SK-N-SH treated with all-trans-retinoic acid at 6 μM for 48 hours (cell line): ENCODE data around the gene MTFP1.

Experiments used
- CREB5 ChIP-seq: fragments of 250-450 bp; sonication (Bioruptor Pico); IDR thresholded peaks from 2 replicates; pipeline ENCODE4 v1.5.1; 2020; ENCODE audit warnings: low read depth, mild to moderate bottlenecking, moderate library complexity
- ESRRG ChIP-seq: fragments of 250-450 bp; sonication (Bioruptor Pico); IDR thresholded peaks from 2 replicates; pipeline ENCODE4 v1.6.1; 2021; ENCODE audit warnings: mild to moderate bottlenecking
- OSR1 ChIP-seq: fragments of 250-450 bp; sonication (Bioruptor Pico); IDR thresholded peaks from 2 replicates; pipeline ENCODE4 v1.8.0; 2022; ENCODE audit warnings: moderate library complexity, mild to moderate bottlenecking, inconsistent platforms
- RARB ChIP-seq: fragments of 250-450 bp; sonication (Bioruptor Pico); IDR thresholded peaks from 2 replicates; pipeline ENCODE4 v1.8.0; 2021; ENCODE audit warnings: mild to moderate bottlenecking, moderate library complexity
- SNAI2 ChIP-seq: fragments of 250-450 bp; sonication (Bioruptor Pico); IDR thresholded peaks from 2 replicates; pipeline ENCODE4 v1.5.0; 2020; ENCODE audit warnings: mild to moderate bottlenecking, moderate library complexity
- TCF4 ChIP-seq: fragments of 250-450 bp; sonication (Bioruptor Pico); IDR thresholded peaks from 2 replicates; pipeline ENCODE4 v1.8.0; 2021; ENCODE audit warnings: mild to moderate bottlenecking, moderate library complexity, borderline replicate concordance
- TOX ChIP-seq: fragments of 250-450 bp; sonication (Bioruptor Pico); IDR thresholded peaks from 2 replicates; pipeline ENCODE4 v1.8.0; 2021; ENCODE audit warnings: mild to moderate bottlenecking, moderate library complexity, borderline replicate concordance
- ZC3H10 ChIP-seq: fragments of 250-450 bp; sonication (Bioruptor Pico); IDR thresholded peaks from 2 replicates; pipeline ENCODE4 v1.5.1; 2021; ENCODE audit warnings: mild to moderate bottlenecking, moderate library complexity
- ZFP30 ChIP-seq: fragments of 450-650 bp; formaldehyde crosslinking; IDR thresholded peaks from 2 replicates; pipeline ENCODE4 v1.5.0; 2022; ENCODE audit warnings: mild to moderate bottlenecking, moderate library complexity
- ZNF70 ChIP-seq: fragments of 450-650 bp; formaldehyde crosslinking; IDR thresholded peaks from 2 replicates; pipeline ENCODE4 v1.5.0; 2020; ENCODE audit warnings: mild to moderate bottlenecking, moderate library complexity
- ZNF8 ChIP-seq: fragments of 450-650 bp; formaldehyde crosslinking; IDR thresholded peaks from 2 replicates; pipeline ENCODE4 v1.5.0; 2020; ENCODE audit warnings: mild to moderate bottlenecking, moderate library complexity
- TF ChIP-seq, protein P1 (sequence below): fragments of 250-450 bp; sonication (Bioruptor Pico); IDR thresholded peaks from 2 replicates; pipeline ENCODE4 v1.8.0; 2020; ENCODE audit warnings: mild to moderate bottlenecking, moderate library complexity, borderline replicate concordance

DNA sequence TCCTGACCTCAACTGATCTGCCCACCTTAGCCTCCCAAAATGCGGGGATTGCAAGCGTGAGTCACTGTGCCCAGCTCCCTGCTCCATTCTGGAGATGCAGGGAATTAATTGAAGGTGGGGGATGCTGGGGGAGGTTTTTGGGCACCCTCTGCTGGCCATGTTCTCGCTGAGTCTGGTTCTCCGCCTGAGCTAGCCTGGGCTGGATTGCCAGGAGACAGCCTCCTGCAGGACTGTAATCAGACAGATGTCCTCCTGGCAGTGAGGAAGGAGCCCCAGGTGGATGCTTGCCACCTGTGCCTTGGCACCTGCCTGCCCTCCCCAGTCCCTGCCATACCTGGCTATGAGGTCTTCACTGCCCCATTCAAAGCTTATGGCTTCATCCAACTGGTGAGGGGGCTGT lies 5.4 kb downstream of the MTFP1 start:
- TF ChIP-seq, protein P1, sequence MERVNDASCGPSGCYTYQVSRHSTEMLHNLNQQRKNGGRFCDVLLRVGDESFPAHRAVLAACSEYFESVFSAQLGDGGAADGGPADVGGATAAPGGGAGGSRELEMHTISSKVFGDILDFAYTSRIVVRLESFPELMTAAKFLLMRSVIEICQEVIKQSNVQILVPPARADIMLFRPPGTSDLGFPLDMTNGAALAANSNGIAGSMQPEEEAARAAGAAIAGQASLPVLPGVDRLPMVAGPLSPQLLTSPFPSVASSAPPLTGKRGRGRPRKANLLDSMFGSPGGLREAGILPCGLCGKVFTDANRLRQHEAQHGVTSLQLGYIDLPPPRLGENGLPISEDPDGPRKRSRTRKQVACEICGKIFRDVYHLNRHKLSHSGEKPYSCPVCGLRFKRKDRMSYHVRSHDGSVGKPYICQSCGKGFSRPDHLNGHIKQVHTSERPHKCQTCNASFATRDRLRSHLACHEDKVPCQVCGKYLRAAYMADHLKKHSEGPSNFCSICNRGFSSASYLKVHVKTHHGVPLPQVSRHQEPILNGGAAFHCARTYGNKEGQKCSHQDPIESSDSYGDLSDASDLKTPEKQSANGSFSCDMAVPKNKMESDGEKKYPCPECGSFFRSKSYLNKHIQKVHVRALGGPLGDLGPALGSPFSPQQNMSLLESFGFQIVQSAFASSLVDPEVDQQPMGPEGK (CRISPR knock-in tag), result no peak
- TF ChIP-seq ZNF8 (no peak), TOX (CRISPR knock-in tag) (no peak), ZFP30 (CRISPR knock-in tag) (no peak), OSR1 (CRISPR knock-in tag) (no peak), ZNF70 (CRISPR knock-in tag) (no peak), TCF4 (CRISPR knock-in tag) (no peak), CREB5 (CRISPR knock-in tag) (no peak), ESRRG (CRISPR knock-in tag) (no peak), SNAI2 (CRISPR knock-in tag) (no peak), RARB (CRISPR knock-in tag) (no peak), ZC3H10 (CRISPR knock-in tag) (no peak)
